HEK293T (cell line): ENCODE results near the gene CXXC1.

ENCODE experiments used
- ARNT ChIP-seq: fragments of 450-650 bp; IDR thresholded peaks from 2 replicates; pipeline ENCODE4 v1.6.1; 2017; ENCODE audit warnings: mild to moderate bottlenecking
- BHLHE40 ChIP-seq: fragments of 450-650 bp; IDR thresholded peaks from 2 replicates; pipeline ENCODE4 v1.6.1; 2016; ENCODE audit warnings: mild to moderate bottlenecking, moderate library complexity, borderline replicate concordance
- CTBP1 ChIP-seq: fragments of 450-650 bp; IDR thresholded peaks from 2 replicates; pipeline ENCODE4 v1.6.1; 2016; ENCODE audit warnings: borderline replicate concordance
- ELF4 ChIP-seq: fragments of 450-650 bp; IDR thresholded peaks from 2 replicates; pipeline ENCODE4 v1.6.1; 2017; ENCODE audit warnings: antibody characterized with exemption
- FOXK2 ChIP-seq: fragments of 450-650 bp; IDR thresholded peaks from 2 replicates; pipeline ENCODE4 v1.6.1; 2016; ENCODE audit warnings: mild to moderate bottlenecking
- FOXM1 ChIP-seq: fragments of 450-650 bp; IDR thresholded peaks from 2 replicates; pipeline ENCODE4 v1.6.1; 2017; ENCODE audit warnings: mild to moderate bottlenecking, borderline replicate concordance
- HDGF ChIP-seq: fragments of 450-650 bp; IDR thresholded peaks from 2 replicates; pipeline ENCODE4 v1.6.1; 2017; ENCODE audit warnings: antibody characterized with exemption, borderline replicate concordance
- PKNOX1 ChIP-seq: fragments of 450-650 bp; IDR thresholded peaks from 2 replicates; pipeline ENCODE4 v1.6.1; 2016
- SP1 ChIP-seq: fragments of 450-650 bp; IDR thresholded peaks from 2 replicates; pipeline ENCODE4 v1.6.1; 2017
- SUZ12 ChIP-seq: fragments of 450-650 bp; IDR thresholded peaks from 2 replicates; pipeline ENCODE4 v1.6.1; 2016; ENCODE audit warnings: mild to moderate bottlenecking
- TARDBP ChIP-seq: fragments of 450-650 bp; IDR thresholded peaks from 2 replicates; pipeline ENCODE4 v1.6.1; 2016

DNA sequence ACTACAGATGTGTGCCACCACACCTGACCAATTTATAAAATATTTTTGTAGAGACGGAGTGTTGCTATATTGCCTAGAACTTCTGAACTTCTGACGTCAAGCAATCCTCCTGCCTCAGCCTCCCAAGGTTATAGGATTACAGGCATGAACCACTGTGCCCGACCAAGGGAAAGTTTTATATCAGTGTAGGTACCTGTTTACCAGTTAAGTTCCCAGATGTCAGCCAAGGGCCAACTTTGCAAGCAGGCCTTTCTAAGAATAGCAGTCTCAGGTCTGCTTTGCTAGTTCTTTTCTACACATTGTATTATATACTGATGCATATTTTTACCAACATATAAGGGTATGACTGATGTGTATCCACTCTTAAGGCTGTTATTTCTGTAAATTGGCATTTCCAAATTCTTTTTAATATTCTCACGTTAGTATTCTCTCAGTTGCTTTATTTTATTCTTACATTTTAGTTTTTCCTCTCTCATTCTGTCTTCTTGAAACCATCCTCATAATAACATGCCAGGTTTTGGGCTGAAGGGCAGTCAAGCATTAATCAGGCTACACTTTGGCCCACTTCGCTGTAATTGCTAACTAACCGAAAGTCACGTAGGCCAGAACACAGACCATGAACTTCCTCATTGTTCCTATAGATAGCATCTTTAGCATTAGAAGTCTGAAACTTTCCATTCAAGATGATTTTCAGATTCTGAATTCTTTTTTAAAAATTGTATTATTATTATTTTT is 25.0 kb upstream of the CXXC1 start:
- no peak for TF ChIP-seq HDGF
- no peak for TF ChIP-seq SUZ12
- TF ChIP-seq ARNT: no peak
- TF ChIP-seq CTBP1: no peak
- no peak for TF ChIP-seq FOXK2
- TF ChIP-seq TARDBP: no peak
- TF ChIP-seq SP1: no peak
- TF ChIP-seq ELF4: no peak
- TF ChIP-seq FOXM1: no peak
- no peak for TF ChIP-seq BHLHE40
- TF ChIP-seq PKNOX1: no peak
